WTC11 (cell line): ENCODE results near the gene DDI2. TPM values are rescaled to one million over a fixed set of nuclear protein-coding genes. Genes with fewer than 3 reads are reported as not detected.

Source experiments
- ATAC-seq: fragments of 200-7000 bp; cut with Tn5 transposase; 2 replicates; pipeline ENCODE4 v1.10.0; 2021; ENCODE audit warnings: mild to moderate bottlenecking, moderate library complexity
- CTCF ChIA-PET: fragments of 300-600 bp; sonication (Branson Sonifier 250); formaldehyde crosslinking; loops from one replicate; lab custom pipeline; 2021; ENCODE audit warnings: antibody characterized with exemption; lab: Charles Lee
- POLR2A ChIA-PET: fragments of 350-600 bp; sonication (Branson Sonifier 250); formaldehyde crosslinking; loops from one replicate; lab custom pipeline; 2021; ENCODE audit warnings: antibody characterized with exemption; lab: Charles Lee
- DNase-seq: peaks from one replicate; pipeline ENCODE4 v3.0.0; 2021; ENCODE audit warnings: low spot score
- H3K27ac Mint-ChIP-seq: 2 replicates; pipeline ENCODE4 v1.8.0; 2021; ENCODE audit warnings: mixed read lengths
- H3K27me3 Mint-ChIP-seq: 2 replicates; pipeline ENCODE4 v1.8.0; 2021; ENCODE audit warnings: low read depth, mild to moderate bottlenecking, moderate library complexity, mixed read lengths
- H3K36me3 Mint-ChIP-seq: 2 replicates; pipeline ENCODE4 v1.8.0; 2021; ENCODE audit warnings: mixed read lengths
- H3K4me1 Mint-ChIP-seq: 2 replicates; pipeline ENCODE4 v1.8.0; 2022; ENCODE audit warnings: mixed read lengths
- H3K4me3 Mint-ChIP-seq: 2 replicates; pipeline ENCODE4 v1.8.0; 2021; ENCODE audit warnings: mild to moderate bottlenecking, moderate library complexity, mixed read lengths
- H3K9me3 Mint-ChIP-seq: 2 replicates; pipeline ENCODE4 v1.8.0; 2021; ENCODE audit warnings: mixed read lengths
- EMX1 ChIP-seq: fragments of 250-450 bp; sonication (Bioruptor Pico); IDR thresholded peaks from 2 replicates; pipeline ENCODE4 v1.8.0; 2021; ENCODE audit warnings: mild to moderate bottlenecking
- ETV6 ChIP-seq: sonication (generic); formaldehyde crosslinking; IDR thresholded peaks from 2 replicates; pipeline ENCODE4 v1.8.1; 2022; ENCODE audit warnings: mild to moderate bottlenecking, missing genetic modification reagents
- GABPB1 ChIP-seq: sonication (generic); formaldehyde crosslinking; IDR thresholded peaks from 2 replicates; pipeline ENCODE4 v1.8.1; 2023; ENCODE audit warnings: mild to moderate bottlenecking, missing genetic modification reagents
- MXD4 ChIP-seq: fragments of 250-450 bp; sonication (Bioruptor Pico); IDR thresholded peaks from 2 replicates; pipeline ENCODE4 v1.8.0; 2021; ENCODE audit warnings: mild to moderate bottlenecking, moderate library complexity, borderline replicate concordance
- NR2C2 ChIP-seq: sonication (generic); formaldehyde crosslinking; IDR thresholded peaks from 2 replicates; pipeline ENCODE4 v1.8.0; 2022; ENCODE audit warnings: mild to moderate bottlenecking, missing genetic modification reagents
- RORB ChIP-seq: fragments of 250-450 bp; sonication (Bioruptor Pico); IDR thresholded peaks from 2 replicates; pipeline ENCODE4 v1.9.0; 2021; ENCODE audit warnings: mild to moderate bottlenecking
- SMAD3 ChIP-seq: sonication (generic); formaldehyde crosslinking; IDR thresholded peaks from 2 replicates; pipeline ENCODE4 v1.8.0; 2022; ENCODE audit warnings: missing genetic modification reagents, mild to moderate bottlenecking, borderline replicate concordance
- SMAD4 ChIP-seq: sonication (generic); formaldehyde crosslinking; IDR thresholded peaks from 2 replicates; pipeline ENCODE4 v1.8.0; 2022; ENCODE audit warnings: mild to moderate bottlenecking, missing genetic modification reagents
- TEAD4 ChIP-seq: sonication (generic); formaldehyde crosslinking; IDR thresholded peaks from 2 replicates; pipeline ENCODE4 v1.8.0; 2022; ENCODE audit warnings: mild to moderate bottlenecking, missing genetic modification reagents
- ZNF263 ChIP-seq: sonication (generic); formaldehyde crosslinking; IDR thresholded peaks from 2 replicates; pipeline ENCODE4 v1.8.1; 2022; ENCODE audit warnings: low read depth, mild to moderate bottlenecking, moderate library complexity, missing genetic modification reagents
- total RNA-seq: library from RNA; stranded (reverse); gene quantifications from 3 replicates; pipeline ENCODE4 v1.2.3, GENCODE V29; 2021
- TF ChIP-seq, protein P1 (sequence below): sonication (generic); formaldehyde crosslinking; IDR thresholded peaks from 2 replicates; pipeline ENCODE4 v1.8.1; 2022; ENCODE audit warnings: low read depth, missing genetic modification reagents, borderline replicate concordance
- TF ChIP-seq, protein P2 (sequence below): sonication (generic); formaldehyde crosslinking; IDR thresholded peaks from 2 replicates; pipeline ENCODE4 v1.8.1; 2022; ENCODE audit warnings: mild to moderate bottlenecking, moderate library complexity, missing genetic modification reagents
- TF ChIP-seq, protein P3 (sequence below): fragments of 250-450 bp; sonication (Bioruptor Pico); conservative IDR thresholded peaks from 2 replicates; pipeline ENCODE4 v1.9.0; 2021; ENCODE audit warnings: mild to moderate bottlenecking
- TF ChIP-seq, protein P4 (sequence below): sonication (generic); formaldehyde crosslinking; IDR thresholded peaks from 2 replicates; pipeline ENCODE4 v1.8.1; 2023; ENCODE audit warnings: mild to moderate bottlenecking, missing genetic modification reagents, moderate library complexity
- TF ChIP-seq, protein P5 (sequence below): sonication (generic); formaldehyde crosslinking; IDR thresholded peaks from 2 replicates; pipeline ENCODE4 v1.8.0; 2022; ENCODE audit warnings: mild to moderate bottlenecking, missing genetic modification reagents
- TF ChIP-seq, protein P6 (sequence below): sonication (generic); formaldehyde crosslinking; IDR thresholded peaks from 2 replicates; pipeline ENCODE4 v1.8.1; 2023; ENCODE audit warnings: mild to moderate bottlenecking, missing genetic modification reagents
- TF ChIP-seq, protein P7 (sequence below): sonication (generic); formaldehyde crosslinking; conservative IDR thresholded peaks from 2 replicates; pipeline ENCODE4 v1.8.1; 2023; ENCODE audit warnings: mild to moderate bottlenecking, low read depth, missing genetic modification reagents, moderate library complexity
- TF ChIP-seq, protein P8 (sequence below): sonication (generic); formaldehyde crosslinking; IDR thresholded peaks from 2 replicates; pipeline ENCODE4 v1.8.0; 2022; ENCODE audit warnings: mild to moderate bottlenecking, missing genetic modification reagents

Gene DDI2
- total RNA-seq, 1 experiment from 2014 or later: 34.2 TPM

DNA sequence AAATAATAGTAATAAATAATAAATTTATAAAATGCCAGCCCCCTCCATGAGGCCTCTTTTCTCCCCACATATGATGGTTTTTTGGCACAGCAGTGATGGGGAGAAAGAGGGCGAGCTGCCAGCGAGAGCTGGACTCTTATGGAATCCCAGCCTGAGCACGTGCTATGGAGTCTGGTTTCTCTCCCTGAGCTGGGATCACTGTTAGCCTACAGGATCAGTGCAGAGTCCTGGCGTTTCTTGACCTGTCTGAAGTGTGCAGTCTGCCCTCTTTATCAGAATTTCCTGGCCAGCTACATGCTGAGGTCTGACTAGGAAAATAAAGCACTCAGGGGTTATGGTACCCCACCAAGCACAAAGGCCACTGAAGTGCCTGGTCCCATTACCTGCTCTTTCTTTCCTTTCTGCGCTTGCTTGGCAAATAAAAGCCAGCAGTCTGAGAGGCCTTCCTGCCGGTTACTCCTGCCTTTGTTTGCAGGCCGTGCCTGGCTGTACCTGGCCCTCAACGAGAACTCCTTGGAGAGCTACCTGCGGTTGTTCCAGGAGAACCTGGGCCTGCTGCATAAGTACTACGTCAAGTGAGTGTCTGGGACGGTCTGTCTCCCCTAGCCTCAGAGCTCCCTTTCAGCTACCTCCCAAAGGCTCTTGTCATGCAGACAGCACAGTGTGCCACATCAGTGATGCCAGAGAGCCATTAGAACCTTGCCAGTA is 100.3 kb downstream of the DDI2 start:
- DNase-seq: no peak
- Mint-ChIP-seq H3K9me3 (no peaks in the 10 kb centered on the region), H3K36me3 (peaks cover 18% of the 10 kb centered on the region), H3K27ac (no peak overlapping the region), H3K27me3 (no peaks in the 10 kb centered on the region), H3K4me3 (no peak overlapping the region), H3K4me1 (no peaks in the 10 kb centered on the region)
- ATAC-seq: no peak
- POLR2A ChIA-PET: no interaction called here
- CTCF ChIA-PET: interaction anchor here (0.8 kb wide), 1 partner anchor 24 kb away, joined by 6 read pairs; no protein-coding TSS in a partner anchor
- TF ChIP-seq, protein P1, sequence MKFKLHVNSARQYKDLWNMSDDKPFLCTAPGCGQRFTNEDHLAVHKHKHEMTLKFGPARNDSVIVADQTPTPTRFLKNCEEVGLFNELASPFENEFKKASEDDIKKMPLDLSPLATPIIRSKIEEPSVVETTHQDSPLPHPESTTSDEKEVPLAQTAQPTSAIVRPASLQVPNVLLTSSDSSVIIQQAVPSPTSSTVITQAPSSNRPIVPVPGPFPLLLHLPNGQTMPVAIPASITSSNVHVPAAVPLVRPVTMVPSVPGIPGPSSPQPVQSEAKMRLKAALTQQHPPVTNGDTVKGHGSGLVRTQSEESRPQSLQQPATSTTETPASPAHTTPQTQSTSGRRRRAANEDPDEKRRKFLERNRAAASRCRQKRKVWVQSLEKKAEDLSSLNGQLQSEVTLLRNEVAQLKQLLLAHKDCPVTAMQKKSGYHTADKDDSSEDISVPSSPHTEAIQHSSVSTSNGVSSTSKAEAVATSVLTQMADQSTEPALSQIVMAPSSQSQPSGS (CRISPR knock-in tag): no peak
- TF ChIP-seq GABPB1 (no peak), EMX1 (CRISPR knock-in tag) (no peak), TEAD4 (CRISPR knock-in tag) (no peak), ZNF263 (CRISPR knock-in tag) (no peak), RORB (no peak), SMAD3 (CRISPR knock-in tag) (no peak), SMAD4 (CRISPR knock-in tag) (no peak)
- TF ChIP-seq, protein P2, sequence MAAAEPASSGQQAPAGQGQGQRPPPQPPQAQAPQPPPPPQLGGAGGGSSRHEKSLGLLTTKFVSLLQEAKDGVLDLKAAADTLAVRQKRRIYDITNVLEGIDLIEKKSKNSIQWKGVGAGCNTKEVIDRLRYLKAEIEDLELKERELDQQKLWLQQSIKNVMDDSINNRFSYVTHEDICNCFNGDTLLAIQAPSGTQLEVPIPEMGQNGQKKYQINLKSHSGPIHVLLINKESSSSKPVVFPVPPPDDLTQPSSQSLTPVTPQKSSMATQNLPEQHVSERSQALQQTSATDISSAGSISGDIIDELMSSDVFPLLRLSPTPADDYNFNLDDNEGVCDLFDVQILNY (CRISPR knock-in tag): no peak
- TF ChIP-seq, protein P3, sequence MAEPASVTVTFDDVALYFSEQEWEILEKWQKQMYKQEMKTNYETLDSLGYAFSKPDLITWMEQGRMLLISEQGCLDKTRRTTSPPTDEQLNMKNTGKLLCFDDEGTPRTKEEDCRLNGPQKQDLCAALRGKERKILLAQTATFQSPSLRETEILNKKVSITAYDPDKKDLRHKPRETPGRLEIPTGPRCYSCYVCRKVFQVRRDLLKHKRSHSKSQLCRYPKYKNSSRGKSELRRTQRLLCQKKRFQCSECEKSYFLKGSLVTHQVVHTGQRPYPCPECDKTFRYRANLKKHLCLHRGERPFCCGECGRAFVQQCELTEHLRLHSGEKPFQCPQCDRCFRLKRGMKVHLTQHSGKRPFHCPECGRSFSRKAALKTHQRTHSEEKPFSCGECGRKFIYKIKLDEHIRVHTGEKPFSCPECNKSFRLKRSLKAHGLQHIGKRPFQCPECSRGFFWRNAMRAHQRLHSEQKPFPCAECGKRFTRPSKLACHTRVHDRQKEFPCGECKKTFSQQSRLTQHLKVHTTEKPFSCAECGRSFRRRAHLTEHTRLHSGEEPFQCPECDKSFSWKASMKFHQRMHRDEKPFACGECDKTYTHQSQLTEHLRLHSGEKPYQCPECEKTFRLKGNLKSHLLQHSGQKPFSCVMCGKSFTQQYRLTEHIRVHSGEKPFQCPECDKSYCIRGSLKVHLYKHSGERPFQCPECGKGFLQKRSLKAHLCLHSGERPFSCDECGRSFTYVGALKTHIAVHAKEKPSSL (CRISPR knock-in tag): no peak

DNA sequence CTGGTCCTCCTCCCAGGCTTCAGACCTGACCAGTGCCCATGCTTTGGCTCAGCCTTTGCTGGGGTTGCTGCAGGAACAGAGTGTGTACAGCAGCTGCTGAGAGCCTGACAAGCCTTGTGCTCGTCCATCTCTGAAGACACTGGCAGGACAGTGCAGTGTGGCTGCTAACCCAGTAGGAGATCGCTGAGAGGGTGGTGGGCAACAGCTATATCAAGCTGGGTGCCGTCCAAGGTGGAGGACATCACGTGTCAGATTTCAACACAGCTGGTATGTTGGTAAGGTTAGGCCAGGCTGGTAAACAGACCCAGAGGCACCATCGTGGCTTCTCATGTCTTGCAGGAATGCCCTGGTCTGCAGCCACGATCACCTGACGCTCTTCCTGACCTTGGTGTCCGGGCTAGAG is 100.9 kb downstream of the DDI2 start:
- Mint-ChIP-seq H3K4me1 (no peaks in the 10 kb centered on the region), H3K27me3 (no peaks in the 10 kb centered on the region), H3K4me3 (no peak overlapping the region), H3K9me3 (no peaks in the 10 kb centered on the region), H3K27ac (no peak overlapping the region; the same call in 1 of the 2 replicates), H3K36me3 (peaks cover 20% of the 10 kb centered on the region)
- POLR2A ChIA-PET: no interaction called here
- ATAC-seq: no peak
- CTCF ChIA-PET: interaction anchor here (1.1 kb wide), 1 partner anchor 16 kb away, joined by 4 read pairs; no protein-coding TSS in a partner anchor
- DNase-seq: no peak
- TF ChIP-seq, protein P4, sequence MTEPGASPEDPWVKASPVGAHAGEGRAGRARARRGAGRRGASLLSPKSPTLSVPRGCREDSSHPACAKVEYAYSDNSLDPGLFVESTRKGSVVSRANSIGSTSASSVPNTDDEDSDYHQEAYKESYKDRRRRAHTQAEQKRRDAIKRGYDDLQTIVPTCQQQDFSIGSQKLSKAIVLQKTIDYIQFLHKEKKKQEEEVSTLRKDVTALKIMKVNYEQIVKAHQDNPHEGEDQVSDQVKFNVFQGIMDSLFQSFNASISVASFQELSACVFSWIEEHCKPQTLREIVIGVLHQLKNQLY: no peak
- TF ChIP-seq NR2C2 (CRISPR knock-in tag) (no peak), ETV6 (CRISPR knock-in tag) (no peak), SMAD4 (CRISPR knock-in tag) (no peak), ZNF263 (CRISPR knock-in tag) (no peak), MXD4 (CRISPR knock-in tag) (no peak)
- TF ChIP-seq, protein P5, sequence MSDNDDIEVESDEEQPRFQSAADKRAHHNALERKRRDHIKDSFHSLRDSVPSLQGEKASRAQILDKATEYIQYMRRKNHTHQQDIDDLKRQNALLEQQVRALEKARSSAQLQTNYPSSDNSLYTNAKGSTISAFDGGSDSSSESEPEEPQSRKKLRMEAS (CRISPR knock-in tag): no peak
- TF ChIP-seq, protein P6, sequence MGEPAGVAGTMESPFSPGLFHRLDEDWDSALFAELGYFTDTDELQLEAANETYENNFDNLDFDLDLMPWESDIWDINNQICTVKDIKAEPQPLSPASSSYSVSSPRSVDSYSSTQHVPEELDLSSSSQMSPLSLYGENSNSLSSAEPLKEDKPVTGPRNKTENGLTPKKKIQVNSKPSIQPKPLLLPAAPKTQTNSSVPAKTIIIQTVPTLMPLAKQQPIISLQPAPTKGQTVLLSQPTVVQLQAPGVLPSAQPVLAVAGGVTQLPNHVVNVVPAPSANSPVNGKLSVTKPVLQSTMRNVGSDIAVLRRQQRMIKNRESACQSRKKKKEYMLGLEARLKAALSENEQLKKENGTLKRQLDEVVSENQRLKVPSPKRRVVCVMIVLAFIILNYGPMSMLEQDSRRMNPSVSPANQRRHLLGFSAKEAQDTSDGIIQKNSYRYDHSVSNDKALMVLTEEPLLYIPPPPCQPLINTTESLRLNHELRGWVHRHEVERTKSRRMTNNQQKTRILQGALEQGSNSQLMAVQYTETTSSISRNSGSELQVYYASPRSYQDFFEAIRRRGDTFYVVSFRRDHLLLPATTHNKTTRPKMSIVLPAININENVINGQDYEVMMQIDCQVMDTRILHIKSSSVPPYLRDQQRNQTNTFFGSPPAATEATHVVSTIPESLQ: no peak
- TF ChIP-seq, protein P7, sequence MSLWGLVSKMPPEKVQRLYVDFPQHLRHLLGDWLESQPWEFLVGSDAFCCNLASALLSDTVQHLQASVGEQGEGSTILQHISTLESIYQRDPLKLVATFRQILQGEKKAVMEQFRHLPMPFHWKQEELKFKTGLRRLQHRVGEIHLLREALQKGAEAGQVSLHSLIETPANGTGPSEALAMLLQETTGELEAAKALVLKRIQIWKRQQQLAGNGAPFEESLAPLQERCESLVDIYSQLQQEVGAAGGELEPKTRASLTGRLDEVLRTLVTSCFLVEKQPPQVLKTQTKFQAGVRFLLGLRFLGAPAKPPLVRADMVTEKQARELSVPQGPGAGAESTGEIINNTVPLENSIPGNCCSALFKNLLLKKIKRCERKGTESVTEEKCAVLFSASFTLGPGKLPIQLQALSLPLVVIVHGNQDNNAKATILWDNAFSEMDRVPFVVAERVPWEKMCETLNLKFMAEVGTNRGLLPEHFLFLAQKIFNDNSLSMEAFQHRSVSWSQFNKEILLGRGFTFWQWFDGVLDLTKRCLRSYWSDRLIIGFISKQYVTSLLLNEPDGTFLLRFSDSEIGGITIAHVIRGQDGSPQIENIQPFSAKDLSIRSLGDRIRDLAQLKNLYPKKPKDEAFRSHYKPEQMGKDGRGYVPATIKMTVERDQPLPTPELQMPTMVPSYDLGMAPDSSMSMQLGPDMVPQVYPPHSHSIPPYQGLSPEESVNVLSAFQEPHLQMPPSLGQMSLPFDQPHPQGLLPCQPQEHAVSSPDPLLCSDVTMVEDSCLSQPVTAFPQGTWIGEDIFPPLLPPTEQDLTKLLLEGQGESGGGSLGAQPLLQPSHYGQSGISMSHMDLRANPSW (CRISPR knock-in tag): no peak
- TF ChIP-seq, protein P3 (CRISPR knock-in tag): no peak
- TF ChIP-seq, protein P8, sequence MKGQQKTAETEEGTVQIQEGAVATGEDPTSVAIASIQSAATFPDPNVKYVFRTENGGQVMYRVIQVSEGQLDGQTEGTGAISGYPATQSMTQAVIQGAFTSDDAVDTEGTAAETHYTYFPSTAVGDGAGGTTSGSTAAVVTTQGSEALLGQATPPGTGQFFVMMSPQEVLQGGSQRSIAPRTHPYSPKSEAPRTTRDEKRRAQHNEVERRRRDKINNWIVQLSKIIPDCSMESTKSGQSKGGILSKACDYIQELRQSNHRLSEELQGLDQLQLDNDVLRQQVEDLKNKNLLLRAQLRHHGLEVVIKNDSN: no peak
